Measurements from ENCODE around the gene SYNE4.
"Not testable (repeated sequence)": the region's sequence is repeated elsewhere in the genome, so short reads cannot be mapped to it uniquely, and the experiment has no call there.

The SYNE4 gene

DNA sequence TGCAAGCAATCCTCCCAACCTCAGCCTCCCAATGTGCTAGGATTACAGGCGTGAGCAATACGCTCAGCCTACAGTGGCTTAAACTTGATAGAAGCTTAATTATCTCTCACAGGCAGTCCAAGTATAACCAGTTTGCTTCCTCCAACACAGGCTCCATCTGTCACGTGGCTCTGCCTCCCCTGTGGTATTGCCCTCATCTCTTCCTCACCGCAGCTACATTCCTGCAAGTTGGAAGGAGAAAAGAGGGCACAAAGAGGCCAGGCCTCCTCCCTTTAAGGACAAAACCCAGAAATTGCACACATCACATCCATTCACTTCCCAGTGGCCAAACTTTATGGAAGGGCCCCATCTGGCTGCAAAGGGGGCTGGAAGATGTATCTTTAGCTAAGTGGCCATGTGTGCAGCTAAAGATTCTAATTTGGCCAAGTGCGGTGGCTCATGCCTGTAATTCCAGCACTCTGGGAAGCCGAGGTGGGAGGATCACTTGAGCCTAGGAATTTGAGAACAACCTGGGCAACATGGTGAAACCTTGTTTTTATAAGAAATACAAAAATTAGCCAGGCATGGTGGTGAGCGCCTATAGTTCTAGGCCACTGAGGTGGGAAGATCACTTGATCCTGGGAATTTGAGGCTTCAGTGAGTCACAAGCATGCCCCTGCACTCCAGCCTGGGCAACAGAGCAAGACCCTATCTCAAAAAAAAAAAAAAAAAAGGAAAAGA, 16.7 kb downstream of the SYNE4 start:
- peaks cover 4% of the 10 kb centered on the region for H3K36me3 Mint-ChIP-seq (ENCODE audit: insufficient read depth)
- DNase-seq (ENCODE audit: low spot score in 2 of 2) (no peak), ATAC-seq (replicated peaks; ENCODE audit: extremely low read depth, poor library complexity, severe bottlenecking) (no peak)
- peaks cover 20% of the 10 kb centered on the region for H3K4me1 Mint-ChIP-seq
- peaks cover 19% of the 10 kb centered on the region for H3K27me3 Mint-ChIP-seq
- H3K9me3 Mint-ChIP-seq: no peaks in the 10 kb centered on the region
- no peak overlapping the region for H3K27ac Mint-ChIP-seq (ENCODE audit: low read depth)
- no peak overlapping the region for H3K4me3 Mint-ChIP-seq

GRCh38 chr19:35990771-35991730, 17.6 kb downstream of the SYNE4 start:
- Mint-ChIP-seq H3K4me3 (no peak overlapping the region), H3K9me3 (no peaks in the 10 kb centered on the region), H3K36me3 (ENCODE audit: insufficient read depth) (peaks cover 4% of the 10 kb centered on the region), H3K27me3 (peaks cover 27% of the 10 kb centered on the region), H3K27ac (ENCODE audit: low read depth) (no peak overlapping the region), H3K4me1 (peaks cover 17% of the 10 kb centered on the region)
- ATAC-seq (replicated peaks; ENCODE audit: extremely low read depth, poor library complexity, severe bottlenecking) (no peak), DNase-seq (ENCODE audit: low spot score in 2 of 2) (no peak)

DNA sequence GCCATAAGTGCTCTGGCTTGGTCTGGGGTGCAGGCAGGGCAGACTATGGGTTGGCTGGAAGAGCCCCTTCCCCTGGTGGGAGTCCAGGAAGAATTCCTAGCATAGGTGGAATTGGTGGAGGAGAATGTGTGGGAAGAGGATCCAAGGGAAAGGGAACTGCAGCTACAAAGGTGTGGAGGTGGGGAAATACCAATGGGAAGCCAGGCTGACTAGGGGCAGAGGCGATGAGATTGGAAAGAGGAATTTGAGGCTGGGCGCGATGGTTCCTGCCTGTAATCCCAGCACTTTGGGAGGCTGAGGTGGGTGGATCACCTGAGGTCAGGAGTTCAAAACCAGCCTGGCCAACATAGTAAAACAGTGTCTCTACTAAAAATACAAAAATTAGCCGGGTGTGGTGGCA, 18.5 kb downstream of the SYNE4 start:
- no peaks in the 10 kb centered on the region for H3K9me3 Mint-ChIP-seq
- peaks cover 12% of the 10 kb centered on the region for H3K4me1 Mint-ChIP-seq
- peaks cover 36% of the 10 kb centered on the region for H3K27me3 Mint-ChIP-seq
- H3K4me3 Mint-ChIP-seq: no peak overlapping the region
- DNase-seq (ENCODE audit: low spot score in 2 of 2) (no peak), ATAC-seq (replicated peaks; ENCODE audit: extremely low read depth, poor library complexity, severe bottlenecking) (no peak)
- H3K36me3 Mint-ChIP-seq (ENCODE audit: insufficient read depth): peaks cover 4% of the 10 kb centered on the region
- H3K27ac Mint-ChIP-seq (ENCODE audit: low read depth): no peak overlapping the region

DNA sequence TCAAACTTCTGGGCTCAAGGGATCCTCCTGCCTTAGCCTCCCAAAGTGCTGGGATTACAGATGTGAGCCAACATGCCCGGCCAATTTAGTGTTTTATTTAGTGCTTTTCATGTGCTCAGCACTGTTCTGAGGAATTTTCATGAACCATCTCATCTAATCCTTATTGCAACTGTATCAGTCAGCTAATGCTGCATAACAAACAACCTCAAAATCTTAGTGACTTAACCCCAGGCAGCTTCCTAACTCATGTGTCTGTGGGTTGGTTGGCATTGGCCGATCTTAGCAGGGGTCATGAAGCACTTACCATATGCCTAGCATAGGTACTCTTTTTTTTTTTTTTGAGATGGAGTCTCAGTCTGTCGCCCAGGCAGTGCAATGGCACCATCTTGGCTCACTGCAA, 19.8 kb downstream of the SYNE4 start:
- Mint-ChIP-seq H3K4me1 (peaks cover 6% of the 10 kb centered on the region), H3K27ac (ENCODE audit: low read depth) (no peak overlapping the region), H3K27me3 (peaks cover 50% of the 10 kb centered on the region), H3K4me3 (no peak overlapping the region), H3K9me3 (no peaks in the 10 kb centered on the region), H3K36me3 (ENCODE audit: insufficient read depth) (no peaks in the 10 kb centered on the region)
- DNase-seq (ENCODE audit: low spot score in 2 of 2): no peak
- ATAC-seq (replicated peaks; ENCODE audit: extremely low read depth, poor library complexity, severe bottlenecking): no peak

DNA sequence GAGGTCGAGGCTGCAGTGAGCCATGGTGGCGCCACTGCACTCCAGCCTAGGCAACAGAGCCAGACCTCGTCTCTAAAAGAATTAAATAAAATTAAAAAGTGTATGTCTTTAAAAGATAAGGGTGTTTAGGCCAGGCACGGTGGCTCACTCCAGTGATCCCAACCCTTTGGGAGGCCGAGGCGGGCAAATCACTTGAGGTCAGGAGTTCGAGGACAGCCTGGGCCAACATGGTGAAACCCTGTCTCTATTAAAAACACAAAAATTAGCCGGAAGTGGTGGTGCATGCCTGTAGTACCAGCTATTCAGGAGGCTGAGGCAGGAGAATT, 21.1 kb downstream of the SYNE4 start:
- Mint-ChIP-seq H3K9me3 (no peaks in the 10 kb centered on the region), H3K27ac (ENCODE audit: low read depth) (no peak overlapping the region), H3K4me3 (no peak overlapping the region), H3K27me3 (peaks cover 58% of the 10 kb centered on the region), H3K36me3 (ENCODE audit: insufficient read depth) (no peaks in the 10 kb centered on the region), H3K4me1 (peaks cover 6% of the 10 kb centered on the region)
- no peak for ATAC-seq (replicated peaks; ENCODE audit: extremely low read depth, poor library complexity, severe bottlenecking)
- DNase-seq (ENCODE audit: low spot score in 2 of 2): no peak

DNA sequence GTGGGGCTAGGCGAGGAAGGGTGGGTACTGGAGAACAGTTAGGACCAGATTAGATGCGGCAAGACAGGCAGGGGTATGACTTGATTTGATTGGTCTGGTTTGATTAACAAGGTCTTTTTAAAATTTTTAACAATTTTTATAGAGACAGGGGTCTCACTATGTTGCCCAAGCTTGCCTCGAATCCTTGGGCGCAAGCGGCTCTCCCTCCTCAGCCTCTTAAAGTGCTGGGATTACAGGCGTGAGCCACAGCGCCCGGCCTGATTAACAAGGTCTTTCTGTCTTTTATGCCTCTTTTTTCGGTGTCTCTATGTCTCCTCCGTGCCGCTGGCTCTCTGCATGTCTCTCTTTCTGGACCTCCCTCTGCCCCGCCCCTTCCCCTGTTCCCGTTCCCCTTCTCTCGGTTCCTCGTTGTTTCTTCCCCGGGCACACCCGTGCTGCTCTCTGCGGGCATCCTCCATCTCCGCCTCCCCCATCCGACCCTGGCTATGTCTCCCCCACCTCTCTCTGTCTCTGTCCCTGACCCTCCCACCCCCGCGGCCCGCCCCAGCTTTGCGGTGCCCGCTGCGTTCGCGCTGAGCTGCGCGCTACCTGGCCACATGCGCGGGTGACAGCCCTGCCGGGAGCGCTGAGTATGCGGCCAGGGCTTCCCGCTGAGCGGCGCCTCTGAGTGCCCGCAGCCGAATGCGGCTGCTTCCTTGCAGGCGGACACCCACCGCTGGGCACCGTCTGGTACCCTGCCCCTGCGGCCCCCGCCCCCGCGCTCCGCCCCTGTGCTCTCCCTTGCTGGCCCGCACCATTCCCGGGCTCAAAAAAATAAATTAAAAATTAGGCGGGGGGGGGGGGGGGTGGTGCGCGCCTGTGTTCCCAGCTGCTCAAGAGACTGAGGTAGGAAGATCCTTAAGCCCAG, 21.7 kb downstream of the SYNE4 start:
- DNase-seq (ENCODE audit: low spot score in 2 of 2) (no peak), ATAC-seq (replicated peaks; ENCODE audit: extremely low read depth, poor library complexity, severe bottlenecking) (no peak)
- H3K9me3 Mint-ChIP-seq: no peaks in the 10 kb centered on the region
- H3K4me3 Mint-ChIP-seq: peak overlapping the region; percentile 42
- H3K27me3 Mint-ChIP-seq: peaks cover 58% of the 10 kb centered on the region
- H3K27ac Mint-ChIP-seq (ENCODE audit: low read depth): no peak overlapping the region
- H3K4me1 Mint-ChIP-seq: peaks cover 6% of the 10 kb centered on the region
- H3K36me3 Mint-ChIP-seq (ENCODE audit: insufficient read depth): no peaks in the 10 kb centered on the region

- H3K4me1 Mint-ChIP-seq: peaks cover 6% of the 10 kb centered on the region
- H3K27me3 Mint-ChIP-seq: peaks cover 63% of the 10 kb centered on the region
- no peak overlapping the region for H3K4me3 Mint-ChIP-seq
Observed at GRCh38 chr19:35986111-35986510, 22.5 kb downstream of the SYNE4 start.

DNA sequence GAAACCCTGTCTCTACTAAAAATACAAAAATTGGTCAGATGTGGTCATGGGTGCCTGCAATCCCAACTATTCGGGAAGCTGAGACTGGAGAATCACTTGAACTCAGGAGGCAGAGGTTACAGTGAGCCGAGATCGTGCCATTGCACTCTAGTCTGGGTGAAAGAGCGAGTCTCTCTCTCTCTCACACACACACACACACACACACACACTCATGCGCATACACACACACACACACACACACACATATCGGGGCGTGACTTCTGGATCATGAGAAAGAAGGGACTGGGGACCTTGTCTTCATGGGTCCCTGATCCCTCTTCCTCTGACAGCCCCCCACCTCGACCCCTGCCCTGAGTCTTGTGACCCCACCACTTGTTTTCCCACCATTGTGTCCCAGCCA, 25.4 kb downstream of the SYNE4 start:
- no peak for DNase-seq (ENCODE audit: low spot score in 2 of 2)
- H3K4me3 Mint-ChIP-seq: no peak overlapping the region
- peaks cover 6% of the 10 kb centered on the region for H3K4me1 Mint-ChIP-seq
- no peaks in the 10 kb centered on the region for H3K9me3 Mint-ChIP-seq
- H3K36me3 Mint-ChIP-seq (ENCODE audit: insufficient read depth): no peaks in the 10 kb centered on the region
- no peak for ATAC-seq (replicated peaks; ENCODE audit: extremely low read depth, poor library complexity, severe bottlenecking)
- H3K27ac Mint-ChIP-seq (ENCODE audit: low read depth): no peak overlapping the region
- peaks cover 69% of the 10 kb centered on the region for H3K27me3 Mint-ChIP-seq

More at GRCh38 chr19:35986111-35986510, 22.5 kb downstream of the SYNE4 start:
- Mint-ChIP-seq H3K36me3 (ENCODE audit: insufficient read depth) (no peaks in the 10 kb centered on the region), H3K9me3 (no peaks in the 10 kb centered on the region), H3K27ac (ENCODE audit: low read depth) (no peak overlapping the region)
- ATAC-seq (replicated peaks; ENCODE audit: extremely low read depth, poor library complexity, severe bottlenecking): no peak
- no peak for DNase-seq (ENCODE audit: low spot score in 2 of 2)

DNA sequence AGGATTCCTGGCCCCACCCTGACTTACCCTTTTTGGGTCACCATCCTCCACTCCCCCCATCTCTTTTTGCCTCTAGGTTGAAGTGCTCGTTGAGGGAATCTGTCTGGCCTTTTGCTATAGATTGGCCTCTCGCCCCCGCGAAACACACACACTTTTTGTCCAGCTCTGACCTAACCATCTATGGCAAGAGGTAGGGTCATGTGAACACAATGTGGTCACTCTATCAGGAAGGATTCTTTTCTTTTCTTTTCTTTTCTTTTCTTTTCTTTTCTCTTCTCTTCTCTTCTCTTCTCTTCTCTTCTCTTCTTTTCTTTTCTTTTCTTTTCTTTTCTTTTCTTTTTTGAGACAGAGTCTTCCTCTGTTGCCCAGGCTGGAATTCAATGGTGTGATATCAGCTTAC, 27.6 kb downstream of the SYNE4 start:
- not testable (repeated sequence) for ATAC-seq (replicated peaks; ENCODE audit: extremely low read depth, poor library complexity, severe bottlenecking); H3K27ac Mint-ChIP-seq (ENCODE audit: low read depth); DNase-seq (ENCODE audit: low spot score in 2 of 2); H3K9me3 Mint-ChIP-seq; H3K4me1 Mint-ChIP-seq; H3K4me3 Mint-ChIP-seq; H3K36me3 Mint-ChIP-seq (ENCODE audit: insufficient read depth)
- peaks cover 51% of the 10 kb centered on the region for H3K27me3 Mint-ChIP-seq

GRCh38 chr19:35978832-35979365, 29.7 kb downstream of the SYNE4 start:
- Mint-ChIP-seq H3K36me3 (ENCODE audit: insufficient read depth) (no peaks in the 10 kb centered on the region), H3K4me3 (no peak overlapping the region), H3K27me3 (peaks cover 39% of the 10 kb centered on the region), H3K27ac (ENCODE audit: low read depth) (no peak overlapping the region), H3K4me1 (no peaks in the 10 kb centered on the region), H3K9me3 (no peaks in the 10 kb centered on the region)
- ATAC-seq (replicated peaks; ENCODE audit: extremely low read depth, poor library complexity, severe bottlenecking): no peak
- DNase-seq (ENCODE audit: low spot score in 2 of 2): no peak

- no peak for ATAC-seq (replicated peaks; ENCODE audit: extremely low read depth, poor library complexity, severe bottlenecking)
- no peak overlapping the region for H3K4me3 Mint-ChIP-seq
Observed at GRCh38 chr19:35978271-35978670, 30.3 kb downstream of the SYNE4 start.

More at GRCh38 chr19:35978271-35978670, 30.3 kb downstream of the SYNE4 start:
- H3K27me3 Mint-ChIP-seq: peaks cover 32% of the 10 kb centered on the region
- DNase-seq (ENCODE audit: low spot score in 2 of 2): no peak
- H3K4me1 Mint-ChIP-seq: no peaks in the 10 kb centered on the region
- H3K27ac Mint-ChIP-seq (ENCODE audit: low read depth): no peak overlapping the region
- H3K36me3 Mint-ChIP-seq (ENCODE audit: insufficient read depth): no peaks in the 10 kb centered on the region
- no peaks in the 10 kb centered on the region for H3K9me3 Mint-ChIP-seq
